Measurements from ENCODE around the gene ODF2L.

The ODF2L gene, protein sequence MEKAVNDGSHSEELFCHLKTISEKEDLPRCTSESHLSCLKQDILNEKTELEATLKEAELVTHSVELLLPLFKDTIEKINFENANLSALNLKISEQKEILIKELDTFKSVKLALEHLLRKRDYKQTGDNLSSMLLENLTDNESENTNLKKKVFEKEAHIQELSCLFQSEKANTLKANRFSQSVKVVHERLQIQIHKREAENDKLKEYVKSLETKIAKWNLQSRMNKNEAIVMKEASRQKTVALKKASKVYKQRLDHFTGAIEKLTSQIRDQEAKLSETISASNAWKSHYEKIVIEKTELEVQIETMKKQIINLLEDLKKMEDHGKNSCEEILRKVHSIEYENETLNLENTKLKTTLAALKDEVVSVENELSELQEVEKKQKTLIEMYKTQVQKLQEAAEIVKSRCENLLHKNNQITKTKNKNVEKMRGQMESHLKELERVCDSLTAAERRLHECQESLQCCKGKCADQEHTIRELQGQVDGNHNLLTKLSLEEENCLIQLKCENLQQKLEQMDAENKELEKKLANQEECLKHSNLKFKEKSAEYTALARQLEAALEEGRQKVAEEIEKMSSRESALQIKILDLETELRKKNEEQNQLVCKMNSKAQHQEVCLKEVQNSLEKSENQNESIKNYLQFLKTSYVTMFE

DNA sequence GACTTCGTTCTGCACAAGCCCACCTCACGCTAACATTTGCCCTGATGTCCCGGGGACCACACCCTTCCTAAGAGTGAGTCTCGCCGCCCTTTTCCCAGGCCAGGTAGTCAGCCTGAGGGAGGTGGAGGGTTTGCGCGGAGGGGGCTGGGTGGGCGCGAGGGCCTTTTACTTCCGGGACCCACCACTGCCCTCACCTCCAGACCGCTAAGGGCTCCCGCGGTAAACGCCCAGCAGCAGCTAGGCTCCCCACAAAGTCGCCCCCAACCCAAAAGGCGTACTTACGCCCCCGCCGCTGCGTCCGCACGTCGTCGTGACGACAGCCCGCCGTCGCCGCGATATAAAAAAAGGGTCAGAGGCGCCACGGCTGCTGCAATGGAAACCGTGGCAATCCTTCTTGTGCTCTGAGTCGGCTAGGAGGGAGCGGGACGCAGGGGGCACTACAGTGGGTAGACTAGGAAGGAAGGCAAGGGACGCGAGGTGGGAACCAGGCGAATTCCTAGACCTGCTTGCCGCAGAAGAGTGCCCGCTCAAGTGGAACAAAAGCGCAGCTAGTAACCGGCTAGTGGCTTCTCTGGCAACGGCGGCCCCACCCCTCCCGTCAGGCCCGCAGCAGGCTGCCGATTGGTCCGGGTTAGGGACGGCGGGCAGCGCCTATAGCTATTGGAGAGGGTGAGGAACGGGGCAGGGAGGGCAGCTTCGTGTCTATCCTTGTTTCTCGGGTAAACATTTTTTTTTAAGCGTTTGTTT lies at the start of gene ODF2L:
Gene ODF2L (minus strand): TSS at position 573 of the 747 bp plus-strand sequence. CDS start 9,296 bp downstream, outside the sequence.
- peak; percentile 29 for DNase-seq

DNA sequence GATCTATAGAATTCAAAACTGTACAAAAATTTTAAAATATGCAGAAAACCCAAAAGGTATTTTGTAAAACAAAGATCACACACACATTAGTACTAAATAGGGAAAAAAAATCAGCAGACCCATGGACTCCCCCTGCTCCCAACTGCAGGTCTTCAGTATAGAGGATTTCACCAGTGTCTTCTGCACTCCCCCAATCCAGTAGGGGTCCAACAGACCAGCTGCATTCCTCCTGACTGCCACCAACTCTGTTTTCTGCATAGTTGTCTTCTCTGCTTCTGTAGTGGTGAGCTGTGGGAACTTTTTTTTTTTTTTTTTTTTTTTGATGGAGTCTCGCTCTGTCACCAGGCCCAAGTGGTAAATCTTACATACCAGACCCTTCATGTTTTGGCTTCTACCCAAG lies 49.8 kb upstream of the ODF2L start:
- DNase-seq: no peak

DNA sequence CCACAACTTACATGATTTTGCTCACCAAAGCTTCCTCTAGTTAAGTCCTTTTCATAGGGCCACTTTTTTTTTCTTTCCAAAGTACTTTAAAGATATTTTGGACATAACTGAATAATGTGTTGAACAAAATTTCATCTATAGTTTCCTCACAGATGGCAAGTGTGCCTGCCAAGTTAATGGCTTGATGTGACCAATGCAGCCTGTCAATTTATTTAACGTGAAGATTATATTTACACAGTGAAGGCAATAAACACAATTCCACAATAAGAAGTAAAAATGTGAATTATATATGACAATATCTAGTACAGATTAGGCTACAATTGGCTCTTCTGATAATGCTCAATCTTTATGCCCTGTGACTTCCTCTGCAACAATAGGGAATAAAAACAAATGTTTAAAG lies 45.9 kb upstream of the ODF2L start:
- DNase-seq: no peak

DNA sequence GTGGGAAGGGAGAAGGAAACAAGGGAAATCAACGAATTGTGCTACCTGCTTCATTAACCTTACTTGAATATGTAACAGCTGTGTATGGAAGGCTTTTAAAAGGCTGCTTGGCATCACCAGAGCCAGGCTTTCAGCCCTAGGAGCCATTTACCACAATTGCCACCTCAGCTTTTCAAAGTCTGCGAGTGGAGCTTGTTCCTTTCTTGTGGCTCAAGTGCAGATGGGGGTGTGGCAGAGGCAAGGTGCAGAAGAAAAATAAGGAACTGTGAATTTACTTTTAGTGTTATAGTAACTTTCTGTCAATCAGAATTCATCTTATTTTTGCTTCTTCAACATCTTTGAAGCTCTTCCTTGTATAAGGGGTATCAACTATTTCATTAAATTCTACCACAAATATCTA lies 45.5 kb upstream of the ODF2L start:
- no peak for DNase-seq

- DNase-seq: no peak
Measured at GRCh38 chr1:86436041-86436440, 39.9 kb upstream of the ODF2L start.

DNA sequence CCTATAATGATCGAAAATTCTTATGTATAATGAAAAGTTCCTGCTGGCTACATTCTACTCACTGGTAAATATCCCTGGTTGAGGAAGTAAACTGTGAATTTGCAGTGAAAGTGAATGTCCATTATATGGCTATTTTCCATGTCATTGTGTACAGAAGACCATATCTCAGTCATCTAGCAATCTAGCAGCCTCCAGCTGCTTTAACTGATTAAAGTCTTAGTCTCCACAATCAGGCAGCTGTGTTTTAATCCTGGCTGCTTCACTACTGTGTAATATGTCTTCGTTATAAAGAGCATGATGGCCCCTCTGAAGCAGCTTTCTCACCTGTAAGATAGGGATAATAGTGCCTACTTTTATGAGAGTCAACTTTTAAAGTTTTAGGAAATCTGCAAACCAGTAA lies 39.2 kb upstream of the ODF2L start:
- no peak for DNase-seq

DNA sequence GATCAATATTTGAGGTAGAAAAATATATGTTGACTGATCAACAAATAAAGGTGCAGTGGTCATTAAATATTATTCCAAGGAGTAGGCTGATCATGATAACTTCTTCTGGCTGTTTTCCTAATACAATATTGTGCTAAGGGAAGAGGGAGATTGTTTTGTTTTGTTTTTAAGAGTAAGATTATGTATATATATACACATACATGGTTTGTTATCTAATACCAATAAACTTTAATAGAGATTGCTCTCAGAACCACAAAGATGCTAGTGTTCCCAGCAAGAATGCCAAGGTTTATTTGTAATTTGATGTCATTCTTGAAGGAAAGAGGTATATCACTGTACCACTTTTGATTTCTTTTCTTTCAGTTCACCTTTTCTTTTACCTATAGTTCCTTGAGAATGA lies 37.9 kb upstream of the ODF2L start:
- no peak for DNase-seq

GRCh38 chr1:86430376-86430775 lies 34.3 kb upstream of the ODF2L start:
- DNase-seq: no peak

DNA sequence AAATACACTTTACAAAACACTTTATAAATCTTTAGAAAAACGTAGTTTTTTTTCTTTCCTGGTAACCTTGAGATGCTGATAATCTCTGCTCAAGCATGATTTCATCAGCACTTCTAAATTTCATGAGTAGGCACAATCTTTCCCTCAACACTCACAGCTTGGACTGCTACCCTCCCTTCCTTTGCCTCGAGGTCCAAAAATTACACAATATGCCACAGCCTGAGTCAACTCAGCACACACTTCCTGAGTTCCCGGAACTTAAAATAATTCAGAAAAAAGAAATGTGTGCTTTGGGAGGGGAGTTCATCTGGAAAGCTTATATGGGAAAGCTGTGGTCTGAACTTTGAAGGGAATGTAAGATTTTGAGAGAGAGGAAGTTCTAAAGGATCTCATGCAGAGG lies 33.7 kb upstream of the ODF2L start:
- no peak for DNase-seq

DNA sequence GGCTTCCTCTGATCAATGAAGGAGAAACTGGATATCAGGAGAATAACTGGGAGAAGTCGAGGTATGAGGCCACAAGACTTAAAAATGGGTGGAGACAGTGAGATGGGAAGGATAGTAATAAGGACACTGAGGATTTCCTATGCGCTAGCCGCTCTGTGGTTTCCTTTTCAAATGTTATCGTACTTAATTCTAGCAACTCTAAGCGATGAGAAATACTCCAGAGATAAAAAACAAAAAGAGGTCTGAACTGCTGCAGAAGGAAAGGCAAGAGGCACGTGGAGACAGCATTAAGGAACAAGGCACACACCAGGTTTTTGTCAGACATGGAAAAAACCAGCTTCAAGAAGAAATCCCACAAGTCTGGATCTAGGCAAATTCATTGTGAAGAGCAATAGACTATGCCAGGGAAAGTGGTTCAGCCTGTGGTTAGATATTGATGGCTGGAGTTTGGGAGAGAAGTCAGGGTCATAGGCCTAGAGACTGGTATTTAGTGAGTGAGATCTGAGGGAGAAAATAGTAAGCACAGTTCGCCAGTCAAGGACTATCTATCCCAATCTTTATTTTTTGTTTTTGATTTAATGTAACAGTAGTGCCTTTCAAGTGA lies 33.1 kb upstream of the ODF2L start:
- DNase-seq: no peak

DNA sequence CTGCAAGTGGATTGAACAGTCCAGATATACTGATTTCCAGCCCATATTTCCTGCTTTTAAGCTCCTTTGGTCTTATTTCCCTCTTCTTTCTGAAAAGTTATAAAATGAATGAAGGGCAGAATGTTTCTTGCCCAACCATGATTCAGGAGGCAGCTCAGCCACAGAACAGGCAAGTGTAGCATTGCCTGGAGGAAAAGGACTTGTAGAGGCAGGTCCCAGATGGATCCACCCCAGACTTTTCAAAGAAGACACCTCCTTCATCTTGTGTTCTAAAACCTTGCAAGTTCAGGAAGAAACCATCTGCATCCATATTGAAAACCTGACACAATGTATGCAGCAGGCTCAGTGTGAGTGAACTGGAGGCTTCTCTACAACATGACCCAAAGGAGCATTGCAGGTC lies 27.8 kb upstream of the ODF2L start, which contains the start of gene CLCA2:
Gene CLCA2 (plus strand): TSS at position 299 of the 400 bp plus-strand sequence. CDS start 77 bp downstream, at position 376.
- no peak for DNase-seq

DNA sequence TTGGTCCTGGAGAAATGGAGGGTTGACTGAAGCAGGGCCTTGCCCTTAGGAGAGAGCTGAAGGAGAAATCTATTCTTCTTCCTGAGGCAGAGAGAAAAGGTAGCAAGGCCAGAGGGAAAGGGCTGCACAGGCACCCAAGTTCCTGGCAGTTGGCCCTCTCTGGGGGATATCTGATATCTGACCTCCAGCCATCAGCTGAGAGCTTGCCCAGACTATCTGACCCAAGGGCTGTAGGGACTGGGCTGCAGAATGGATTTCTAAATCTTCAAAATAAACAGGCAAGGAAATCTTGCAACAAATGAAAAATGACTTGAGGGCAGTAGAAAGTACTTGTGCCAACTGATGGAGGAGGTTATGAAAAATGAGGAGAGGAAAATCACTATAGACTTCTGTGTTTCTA lies 27.4 kb upstream of the ODF2L start:
- no peak for DNase-seq

GRCh38 chr1:86421601-86422280 lies 25.6 kb upstream of the ODF2L start:
- no peak for DNase-seq

GRCh38 chr1:86419277-86419903 lies 23.3 kb upstream of the ODF2L start:
- DNase-seq: no peak

DNA sequence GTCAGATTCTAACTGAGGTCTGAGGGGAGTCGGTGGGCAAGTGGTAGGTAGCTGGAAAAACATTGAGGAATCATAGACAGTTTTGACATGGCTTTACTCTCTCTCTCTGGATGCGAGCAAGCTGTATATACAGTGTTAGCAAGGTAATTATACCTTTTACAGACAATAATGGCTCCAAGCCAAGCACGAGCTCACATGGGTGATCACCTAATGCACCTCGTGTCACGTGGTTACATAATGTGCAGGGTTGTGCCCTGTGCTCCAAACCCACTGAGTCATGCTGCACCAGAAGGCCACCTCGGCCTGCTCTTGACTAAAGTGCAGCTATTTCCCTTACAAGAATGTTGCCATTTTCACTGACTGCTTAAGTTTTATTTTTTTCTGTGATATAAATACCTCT lies 20.2 kb upstream of the ODF2L start:
- DNase-seq: no peak

DNA sequence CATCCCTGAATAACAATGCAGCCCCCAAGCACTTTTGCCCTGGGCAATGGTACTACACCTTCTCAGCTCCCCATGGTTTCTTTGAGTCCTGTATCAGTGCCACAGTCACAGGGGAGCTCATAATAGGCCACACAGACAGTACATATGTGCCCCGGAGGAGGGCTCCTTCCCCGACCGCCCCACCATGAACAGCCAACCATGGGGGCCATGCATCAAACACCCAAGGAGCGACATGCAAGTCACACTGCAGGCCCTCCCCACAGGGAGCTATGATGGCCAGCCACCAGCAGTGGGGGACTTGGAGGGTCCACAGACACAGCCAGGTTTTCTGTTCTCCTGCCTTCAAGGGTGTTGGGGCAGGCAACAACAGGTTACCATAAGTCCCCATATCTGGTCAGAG lies 14.8 kb upstream of the ODF2L start:
- no peak for DNase-seq

DNA sequence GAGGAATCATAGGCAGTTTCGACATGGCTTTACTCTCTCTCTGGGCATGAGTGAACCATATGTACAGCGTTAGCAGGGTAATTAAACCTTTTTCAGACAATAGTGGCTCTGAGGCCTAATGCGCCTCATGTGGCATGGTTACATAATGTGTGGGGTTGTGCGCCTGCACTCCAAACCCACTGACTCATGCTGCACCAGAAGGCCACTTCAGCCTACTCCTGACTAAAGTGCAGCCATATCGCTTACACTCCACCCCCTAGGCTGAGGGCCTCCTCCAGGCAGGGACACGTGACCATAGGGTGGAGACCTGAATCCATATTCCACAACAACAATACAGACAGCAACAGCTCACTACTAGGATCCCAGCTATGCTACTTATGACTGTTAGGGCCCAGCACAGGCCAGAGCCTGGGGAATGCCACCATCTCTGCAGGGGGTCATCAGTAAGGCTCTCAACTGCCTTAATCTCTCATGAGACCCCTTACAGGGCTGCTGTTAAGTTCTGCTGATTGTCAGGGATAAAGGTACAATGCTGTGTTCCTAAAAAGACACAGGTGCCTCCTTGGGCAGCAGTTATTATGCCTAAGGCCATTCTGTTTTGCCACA lies 13.4 kb upstream of the ODF2L start:
- peak; percentile 93 for DNase-seq

- DNase-seq: no peak
Measured at GRCh38 chr1:86396498-86396890, 371 bp upstream of the ODF2L start.

- no peak for DNase-seq
Measured at GRCh38 chr1:86394416-86394815, 1.7 kb downstream of the ODF2L start.

GRCh38 chr1:86389307-86389706 lies 6.8 kb downstream of the ODF2L start:
- no peak for DNase-seq

GRCh38 chr1:86388777-86389176 lies 7.3 kb downstream of the ODF2L start:
- DNase-seq: no peak
